H7 (cell line): Measurements from ENCODE around the gene BRI3BP. TPM values are rescaled to one million over a fixed set of nuclear protein-coding genes. Genes with fewer than 3 reads are reported as not detected.

ENCODE experiments used
- DNase-seq: peaks from one replicate; pipeline ENCODE4 v3.0.0; 2012
- H3K27me3 ChIP-seq: 2 replicates; pipeline ENCODE4 v1.6.0; 2011; ENCODE audit warnings: mild to moderate bottlenecking, low read length; ENCODE audit not compliant: control insufficient read depth, insufficient read depth
- H3K36me3 ChIP-seq: replicated peaks from 2 replicates; pipeline ENCODE4 v1.5.1; 2011; ENCODE audit warnings: low read length; ENCODE audit not compliant: control insufficient read depth, insufficient read depth
- H3K4me3 ChIP-seq: 2 replicates; pipeline ENCODE4 v1.5.1; 2011; ENCODE audit warnings: low read depth, mild to moderate bottlenecking, control low read depth, low read length, moderate library complexity; ENCODE audit not compliant: insufficient read depth
- total RNA-seq: library from RNA; depleted of rRNA; stranded (reverse); fragments of >200 nt; shearing (Covaris generic); gene quantifications from 2 replicates; pipeline ENCODE4 v1.2.3, GENCODE V29; 2014

BRI3BP gene
- total RNA-seq, 1 experiment from 2014 or later = 6.7 TPM

DNA sequence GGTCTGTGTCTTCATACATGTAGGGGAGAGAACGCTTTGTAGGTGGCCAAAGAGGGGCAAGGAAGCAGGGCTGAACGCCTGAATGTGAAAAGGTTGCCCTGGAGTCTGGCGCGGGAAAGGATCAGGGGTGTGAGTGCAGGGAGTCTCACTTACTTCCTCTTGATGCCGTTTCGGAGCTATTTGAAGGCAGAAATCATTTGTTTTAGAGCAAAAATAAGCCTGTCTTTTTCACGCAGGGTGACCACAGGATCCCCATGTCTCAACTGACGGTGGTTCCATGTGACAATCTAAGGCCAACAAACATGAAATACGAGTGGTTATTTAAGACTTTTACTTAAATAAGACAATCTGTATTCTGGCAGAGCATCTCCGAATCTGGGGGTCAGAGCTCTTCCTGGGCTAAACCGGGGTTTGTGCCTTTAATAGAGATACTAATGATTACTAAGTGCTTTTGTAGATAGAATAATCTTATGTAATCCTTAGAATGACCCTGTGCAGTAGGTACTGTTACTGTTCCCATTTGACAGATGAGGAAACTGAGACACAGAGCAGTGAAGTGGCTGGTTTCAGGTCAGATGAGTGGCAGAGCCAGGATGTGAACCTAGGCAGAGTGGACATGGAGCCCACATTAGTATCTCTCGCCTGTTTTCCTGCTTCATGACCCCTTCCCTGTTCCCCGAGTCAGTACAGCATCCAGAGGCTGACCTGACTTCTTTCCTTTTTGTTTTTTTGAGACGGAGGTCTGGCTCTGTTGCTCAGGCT lies 1.9 kb downstream of the BRI3BP start:
- H3K36me3 ChIP-seq = no peaks in the 10 kb centered on the region
- peak overlapping the region; percentile 72; the same call in 1 of the 2 replicates for H3K4me3 ChIP-seq
- DNase-seq = peak; percentile 60
- H3K27me3 ChIP-seq = no peaks in the 10 kb centered on the region

- Histone ChIP-seq H3K4me3 (no peak overlapping the region), H3K36me3 (no peaks in the 10 kb centered on the region), H3K27me3 (no peaks in the 10 kb centered on the region)
- DNase-seq = no peak
Measured at GRCh38 chr12:124998705-124999104, 5.3 kb downstream of the BRI3BP start.

DNA sequence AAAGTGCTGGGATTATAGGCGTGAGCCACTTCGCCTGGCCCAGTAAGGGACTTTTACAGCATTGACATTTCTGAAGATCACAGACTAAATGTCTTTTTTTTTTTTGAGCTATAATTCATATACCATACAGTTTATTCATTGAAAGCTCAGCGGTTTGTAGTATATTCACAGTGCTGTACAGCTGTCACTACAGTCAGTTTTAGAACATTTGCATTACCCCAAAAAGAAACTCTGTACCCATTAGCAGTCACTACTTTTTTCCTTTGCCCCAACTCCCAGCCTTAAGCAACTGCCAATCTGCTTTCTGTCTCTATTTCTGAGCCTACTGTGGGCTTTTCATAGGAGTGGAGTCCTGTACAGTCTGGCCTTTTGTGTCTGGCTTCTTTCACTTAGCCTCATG lies 8.2 kb downstream of the BRI3BP start:
- DNase-seq = no peak
- Histone ChIP-seq H3K36me3 (no peaks in the 10 kb centered on the region), H3K27me3 (no peaks in the 10 kb centered on the region), H3K4me3 (no peak overlapping the region)

DNA sequence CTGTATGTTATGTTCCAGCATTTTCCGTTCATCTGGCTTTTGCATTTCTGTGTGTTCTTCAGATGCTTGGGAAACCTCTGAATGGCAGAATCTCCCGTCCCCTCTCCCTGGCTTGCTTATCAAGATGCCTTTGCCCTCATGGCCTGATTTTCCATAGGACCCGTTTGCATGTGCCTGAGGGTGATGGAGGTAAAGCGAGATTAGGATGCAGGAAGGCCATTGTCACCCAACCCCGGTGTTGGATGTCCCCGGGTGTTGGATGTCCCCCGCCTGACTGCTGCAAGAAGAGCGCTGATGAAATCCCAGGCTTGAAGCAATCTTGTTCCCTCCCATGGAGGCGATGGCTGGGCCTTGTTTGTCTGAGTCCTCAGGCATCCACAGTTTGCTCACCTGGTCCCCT lies 9.6 kb downstream of the BRI3BP start:
- no peak for DNase-seq

DNA sequence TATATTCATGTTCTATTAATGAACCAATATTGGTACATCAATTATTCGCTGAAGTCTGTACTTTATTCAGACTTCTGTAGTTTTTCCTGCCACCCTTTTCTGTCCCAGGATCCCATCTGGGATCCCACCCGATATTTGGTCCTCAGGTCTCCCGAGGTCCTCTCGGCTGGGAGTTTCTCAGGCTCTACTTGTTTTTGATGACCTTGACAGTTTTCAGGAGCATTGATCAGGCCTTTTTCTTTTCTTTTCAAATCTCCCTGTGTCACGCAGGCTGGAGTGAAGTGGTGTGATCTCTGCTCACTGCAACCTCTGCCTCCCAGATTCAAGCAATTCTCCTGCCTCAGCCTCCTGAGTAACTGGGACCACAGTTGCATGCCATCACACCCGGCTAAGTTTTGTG lies 11.2 kb downstream of the BRI3BP start:
- H3K4me3 ChIP-seq = no peak overlapping the region
- no peaks in the 10 kb centered on the region for H3K36me3 ChIP-seq
- DNase-seq = no peak
- no peaks in the 10 kb centered on the region for H3K27me3 ChIP-seq

More for the DNA sequence above, 9.6 kb downstream of the BRI3BP start:
- H3K36me3 ChIP-seq = no peaks in the 10 kb centered on the region
- no peaks in the 10 kb centered on the region for H3K27me3 ChIP-seq
- no peak overlapping the region for H3K4me3 ChIP-seq

DNA sequence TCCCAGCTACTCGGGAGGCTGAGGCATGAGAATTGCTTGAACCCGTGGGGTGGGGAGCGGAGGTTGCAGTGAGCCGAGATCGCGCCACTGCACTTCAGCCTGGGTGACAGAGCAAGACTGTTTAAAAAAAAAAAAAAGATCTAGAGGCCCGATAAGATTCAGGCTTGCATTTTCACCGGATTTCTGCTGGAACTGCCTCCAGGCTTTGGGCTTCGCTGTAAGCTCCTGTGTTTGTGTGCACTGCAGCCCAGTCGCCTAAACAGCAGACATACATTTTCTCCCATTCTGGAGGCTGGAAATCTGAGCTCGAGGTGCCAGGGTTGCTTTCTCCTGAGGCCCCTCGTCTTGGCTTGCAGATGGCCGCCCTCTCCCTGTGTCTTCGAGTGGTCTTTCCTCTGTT lies 12.2 kb downstream of the BRI3BP start:
- Histone ChIP-seq H3K4me3 (no peak overlapping the region), H3K36me3 (no peaks in the 10 kb centered on the region), H3K27me3 (no peaks in the 10 kb centered on the region)
- no peak for DNase-seq

- Histone ChIP-seq H3K36me3 (no peaks in the 10 kb centered on the region), H3K27me3 (no peaks in the 10 kb centered on the region), H3K4me3 (no peak overlapping the region)
- DNase-seq = no peak
Measured at GRCh38 chr12:125006365-125006764, 12.9 kb downstream of the BRI3BP start.

DNA sequence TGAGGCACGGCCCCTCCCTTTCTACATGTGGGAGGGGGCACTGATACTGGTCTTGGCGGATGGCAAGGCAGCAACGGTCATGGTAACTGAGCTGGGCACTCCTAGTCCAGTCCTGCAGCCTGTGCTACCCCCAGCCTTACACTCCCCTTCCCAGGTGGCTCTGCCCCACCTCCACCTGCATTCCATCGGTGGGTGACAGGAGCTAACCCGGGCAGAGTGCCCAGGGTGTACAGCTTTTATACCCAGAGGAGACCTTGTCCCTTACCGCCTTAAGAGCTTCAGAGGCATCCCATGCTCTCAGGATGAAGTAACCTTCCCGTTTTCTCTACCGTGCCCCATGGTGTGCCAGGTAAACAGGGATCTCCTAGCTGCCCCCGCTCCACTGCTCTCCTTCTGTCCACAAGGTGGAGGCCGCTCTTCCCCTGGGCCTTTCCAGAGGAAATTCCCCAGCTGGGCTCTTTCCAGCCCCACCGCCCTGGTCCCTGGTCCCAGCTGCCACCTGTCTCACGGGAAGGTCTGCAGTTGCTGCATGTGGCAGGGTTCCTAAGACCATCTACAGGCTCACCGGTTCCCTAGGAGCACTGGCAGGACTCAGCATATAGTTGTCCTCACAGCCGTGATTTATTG lies 20.5 kb downstream of the BRI3BP start:
- no peak for DNase-seq
- peaks cover 8% of the 10 kb centered on the region for H3K36me3 ChIP-seq
- no peaks in the 10 kb centered on the region for H3K27me3 ChIP-seq
- no peak overlapping the region for H3K4me3 ChIP-seq

- no peaks in the 10 kb centered on the region for H3K27me3 ChIP-seq
- H3K4me3 ChIP-seq = no peak overlapping the region
- H3K36me3 ChIP-seq = peaks cover 8% of the 10 kb centered on the region
- DNase-seq = no peak
Measured at GRCh38 chr12:125014526-125014925, 21.1 kb downstream of the BRI3BP start.

DNA sequence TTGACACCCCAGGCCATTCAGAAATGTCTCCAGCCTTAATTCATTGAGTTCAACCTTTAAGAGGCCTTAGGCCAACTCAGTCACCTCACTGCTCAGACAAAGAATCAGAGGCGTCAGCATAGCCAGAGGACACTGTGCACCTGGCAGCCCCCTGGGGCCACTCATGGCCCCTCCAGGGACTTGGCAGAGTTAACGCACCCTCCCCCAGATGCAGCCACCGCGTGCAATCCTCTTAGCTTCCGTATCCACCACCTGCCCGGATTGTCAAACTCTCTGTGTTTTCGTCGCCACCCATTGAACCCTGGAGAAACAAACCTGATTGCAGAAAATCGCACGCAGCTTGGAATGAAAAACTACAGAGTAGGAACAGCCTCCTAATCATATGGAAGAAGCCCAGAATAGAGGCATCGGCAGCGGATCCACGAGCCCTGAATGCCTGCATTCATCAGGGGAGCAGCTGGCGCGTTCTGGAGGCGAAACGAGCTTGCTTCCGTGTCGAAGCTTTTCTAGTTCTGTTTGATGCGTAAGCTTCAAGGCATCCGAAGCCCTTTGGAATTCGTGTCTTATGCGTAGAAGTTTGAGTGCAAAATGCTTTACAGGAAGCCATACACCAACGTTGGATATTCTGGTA lies 22.4 kb downstream of the BRI3BP start:
- Histone ChIP-seq H3K4me3 (no peak overlapping the region), H3K36me3 (peaks cover 8% of the 10 kb centered on the region), H3K27me3 (no peaks in the 10 kb centered on the region)
- no peak for DNase-seq

GRCh38 chr12:125017801-125018200 lies 24.4 kb downstream of the BRI3BP start:
- DNase-seq = no peak
- H3K27me3 ChIP-seq = no peaks in the 10 kb centered on the region
- H3K36me3 ChIP-seq = peaks cover 8% of the 10 kb centered on the region
- H3K4me3 ChIP-seq = no peak overlapping the region

DNA sequence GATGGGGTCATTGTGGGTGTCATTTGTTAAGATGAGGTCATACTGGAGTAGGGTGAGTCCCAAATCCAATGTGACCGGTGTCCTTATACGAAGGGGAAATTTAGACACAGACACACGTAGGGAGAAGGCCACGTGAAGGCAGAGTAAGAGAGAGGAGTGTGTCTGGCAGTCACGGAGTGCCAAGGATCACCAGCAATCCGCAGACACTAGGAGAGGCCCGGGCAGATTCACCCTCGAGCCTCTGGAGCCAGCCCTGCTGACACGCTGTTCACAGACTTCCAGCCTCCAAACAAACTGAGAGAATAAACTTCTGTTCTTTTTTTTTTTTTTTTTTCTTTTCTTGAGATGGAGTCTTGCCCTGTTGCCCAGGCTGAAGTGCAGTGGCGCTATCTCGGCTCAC lies 24.9 kb downstream of the BRI3BP start:
- DNase-seq = no peak
- Histone ChIP-seq H3K36me3 (peaks cover 6% of the 10 kb centered on the region), H3K4me3 (no peak overlapping the region), H3K27me3 (no peaks in the 10 kb centered on the region)

DNA sequence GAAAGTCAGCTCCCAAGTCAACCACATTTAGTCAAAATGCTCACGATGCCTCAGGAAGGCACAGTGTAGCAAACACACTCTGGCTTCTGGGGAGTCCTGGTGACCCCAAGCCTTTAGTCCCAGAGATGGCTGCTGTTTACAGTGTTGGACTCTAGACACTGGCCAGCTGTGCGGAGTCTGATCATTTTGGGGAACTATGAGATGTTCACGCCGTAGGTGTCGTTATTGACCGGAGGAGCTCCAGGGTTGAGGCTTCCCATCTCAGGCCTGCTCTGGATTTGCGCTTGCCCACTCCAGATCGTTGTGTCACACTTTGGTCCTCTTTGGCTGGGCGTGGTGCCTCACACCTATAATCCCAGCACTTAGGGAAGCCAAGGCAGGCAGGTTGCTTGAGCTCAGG lies 27.7 kb downstream of the BRI3BP start:
- H3K4me3 ChIP-seq = no peak overlapping the region
- H3K36me3 ChIP-seq = peaks cover 3% of the 10 kb centered on the region; the same call in 1 of the 2 replicates
- H3K27me3 ChIP-seq = no peaks in the 10 kb centered on the region
- no peak for DNase-seq

- no peaks in the 10 kb centered on the region for H3K27me3 ChIP-seq
- peaks cover 3% of the 10 kb centered on the region; the same call in 1 of the 2 replicates for H3K36me3 ChIP-seq
- no peak overlapping the region for H3K4me3 ChIP-seq
- no peak for DNase-seq
Measured at GRCh38 chr12:125021771-125022170, 28.3 kb downstream of the BRI3BP start.

- H3K27me3 ChIP-seq = no peaks in the 10 kb centered on the region
- DNase-seq = no peak
- peaks cover 1% of the 10 kb centered on the region; the same call in 1 of the 2 replicates for H3K36me3 ChIP-seq
- H3K4me3 ChIP-seq = no peak overlapping the region
Measured at GRCh38 chr12:125023065-125023464, 29.6 kb downstream of the BRI3BP start.
